HepG2 (cell line): ENCODE results near the gene SELENOW. TPM values are rescaled to one million over a fixed set of nuclear protein-coding genes. Genes with fewer than 3 reads are reported as not detected.

Source experiments
- CREM ChIP-seq, 2 experiments: sonication (generic) in 1 of 2; formaldehyde crosslinking in 1 of 2; IDR thresholded peaks; 2 replicates each; pipeline versions ENCODE4 v1.4.0 to v1.6.1; 2016 to 2020; ENCODE audit warnings: antibody characterized with exemption in 1 of 2, mild to moderate bottlenecking in 1 of 2, missing genetic modification reagents in 1 of 2
- HES4 ChIP-seq: sonication (generic); formaldehyde crosslinking; IDR thresholded peaks from 2 replicates; pipeline ENCODE4 v1.9.0; 2021; ENCODE audit warnings: mild to moderate bottlenecking, missing genetic modification reagents, borderline replicate concordance
- HOXA3 ChIP-seq: sonication (generic); formaldehyde crosslinking; IDR thresholded peaks from 2 replicates; pipeline ENCODE4 v1.5.0; 2020; ENCODE audit warnings: missing genetic modification reagents
- MTF2 ChIP-seq: sonication (generic); formaldehyde crosslinking; IDR thresholded peaks from 2 replicates; pipeline ENCODE4 v1.5.0; 2020; ENCODE audit warnings: missing genetic modification reagents, borderline replicate concordance
- NR1H2 ChIP-seq: sonication (generic); formaldehyde crosslinking; IDR thresholded peaks from 2 replicates; pipeline ENCODE4 v1.8.1; 2022; ENCODE audit warnings: low read depth, missing genetic modification reagents, borderline replicate concordance
- PRDM15 ChIP-seq: sonication (generic); formaldehyde crosslinking; IDR thresholded peaks from 2 replicates; pipeline ENCODE4 v1.4.0; 2020; ENCODE audit warnings: missing genetic modification reagents
- RFXANK ChIP-seq: IDR thresholded peaks from 2 replicates; pipeline ENCODE4 v1.6.1; 2016
- RXRB ChIP-seq: IDR thresholded peaks from 2 replicates; pipeline ENCODE4 v1.6.1; 2016; ENCODE audit warnings: borderline replicate concordance, missing genetic modification reagents, missing compliant biosample characterization
- STAT5B ChIP-seq: sonication (generic); formaldehyde crosslinking; IDR thresholded peaks from 2 replicates; pipeline ENCODE4 v1.4.0; 2020; ENCODE audit warnings: missing genetic modification reagents
- THAP8 ChIP-seq: sonication (generic); formaldehyde crosslinking; IDR thresholded peaks from 2 replicates; pipeline ENCODE4 v1.5.1; 2020; ENCODE audit warnings: missing genetic modification reagents, mild to moderate bottlenecking, borderline replicate concordance
- WIZ ChIP-seq: sonication (generic); formaldehyde crosslinking; IDR thresholded peaks from 2 replicates; pipeline ENCODE4 v1.5.1; 2020; ENCODE audit warnings: mild to moderate bottlenecking, missing genetic modification reagents
- YEATS2 ChIP-seq: sonication (generic); formaldehyde crosslinking; IDR thresholded peaks from 2 replicates; pipeline ENCODE4 v1.4.0; 2020; ENCODE audit warnings: missing genetic modification reagents, borderline replicate concordance
- ZFP90 ChIP-seq: sonication (generic); formaldehyde crosslinking; IDR thresholded peaks from 2 replicates; pipeline ENCODE4 v1.8.0; 2022; ENCODE audit warnings: missing genetic modification reagents, mild to moderate bottlenecking, inconsistent platforms, borderline replicate concordance
- ZMYM2 ChIP-seq: sonication (generic); formaldehyde crosslinking; IDR thresholded peaks from 2 replicates; pipeline ENCODE4 v1.8.0; 2022; ENCODE audit warnings: mild to moderate bottlenecking, missing genetic modification reagents
- ZNF275 ChIP-seq: sonication (generic); formaldehyde crosslinking; IDR thresholded peaks from 2 replicates; pipeline ENCODE4 v1.8.0; 2022; ENCODE audit warnings: missing genetic modification reagents, mild to moderate bottlenecking, inconsistent platforms, borderline replicate concordance
- ZNF367 ChIP-seq: sonication (generic); formaldehyde crosslinking; IDR thresholded peaks from 2 replicates; pipeline ENCODE4 v1.4.0; 2020; ENCODE audit warnings: missing genetic modification reagents, borderline replicate concordance
- ZNF512 ChIP-seq: sonication (generic); formaldehyde crosslinking; IDR thresholded peaks from 2 replicates; pipeline ENCODE4 v1.4.0; 2020; ENCODE audit warnings: mild to moderate bottlenecking, missing genetic modification reagents
- ZNF703 ChIP-seq: sonication (generic); formaldehyde crosslinking; IDR thresholded peaks from 2 replicates; pipeline ENCODE4 v1.5.1; 2020; ENCODE audit warnings: missing genetic modification reagents, mild to moderate bottlenecking, moderate library complexity, borderline replicate concordance
- ZNF768 ChIP-seq: sonication (generic); formaldehyde crosslinking; IDR thresholded peaks from 2 replicates; pipeline ENCODE4 v1.4.0; 2020; ENCODE audit warnings: missing genetic modification reagents
- ZZZ3 ChIP-seq: sonication (generic); formaldehyde crosslinking; IDR thresholded peaks from 2 replicates; pipeline ENCODE4 v1.4.0; 2020; ENCODE audit warnings: missing genetic modification reagents, mild to moderate bottlenecking, borderline replicate concordance
- polyA plus RNA-seq, 8 experiments: library from polyadenylated mRNA; depleted of rRNA in 3 of 8; stranded (reverse) in 7 of 8; unstranded in 1 of 8; fragments of >200 nt; fragmentation: Illumina TruSeq in 4 of 8; extraction: Trizol in 4 of 8; gene quantifications; 2 replicates each; pipeline versions ENCODE4 v1.2.1 to v1.2.3, GENCODE V29; 2011 to 2016; ENCODE audit warnings: low read depth in 4 of 8, missing spikeins in 1 of 8, mixed read lengths in 1 of 8; ENCODE audit not compliant: insufficient read depth in 1 of 8
- total RNA-seq, 5 experiments: library from RNA; depleted of rRNA; stranded (reverse); fragments of >200 nt; fragmentation: Illumina TruSeq; extraction: Trizol; gene quantifications; 2 replicates each; pipeline ENCODE4 v1.2.3, GENCODE V29; 2016; ENCODE audit warnings: low read depth in 1 of 5

Gene SELENOW
- total and polyA plus RNA-seq, 2 of the 13 experiments (the other 11 are each of a cell fraction or from before 2014, with no cell fraction given) = 50.3 to 64.7 TPM

GRCh38 chr19:47745010-47745901 lies 33.2 kb upstream of the SELENOW start, which contains the start of gene NOP53 (continued):
- TF ChIP-seq PRDM15 (CRISPR knock-in tag) (peak; percentile 22; the same call in 1 of the 2 replicates), MTF2 (CRISPR knock-in tag) (0 out of 2 replicates have a peak, but pooled peaks have one; percentile 34), ZMYM2 (CRISPR knock-in tag) (no peak), NR1H2 (CRISPR knock-in tag) (no peak), YEATS2 (CRISPR knock-in tag) (peak; percentile 87), ZZZ3 (CRISPR knock-in tag) (peak; percentile 66; the same call in 1 of the 2 replicates), WIZ (CRISPR knock-in tag) (peak; percentile 90), HES4 (CRISPR knock-in tag) (no peak), CREM (IDR thresholded peaks at IDR 0.05) (peak; percentile 98), CREM (CRISPR knock-in tag; IDR thresholded peaks at IDR 0.05) (no peak), ZNF367 (CRISPR knock-in tag) (no peak), THAP8 (CRISPR knock-in tag) (no peak), HOXA3 (CRISPR knock-in tag) (peak; percentile 99), ZNF768 (CRISPR knock-in tag) (peak; percentile 37; the same call in 1 of the 2 replicates), STAT5B (CRISPR knock-in tag) (no peak), ZNF512 (CRISPR knock-in tag) (no peak), ZFP90 (peak; percentile 69), ZNF275 (CRISPR knock-in tag) (0 out of 2 replicates have a peak, but pooled peaks have one; percentile 11), RXRB (peak; percentile 53), RFXANK (CRISPR knock-in tag) (no peak), ZNF703 (CRISPR knock-in tag) (no peak)
